ENCODE results near the gene CDH2.

The CDH2 gene

DNA sequence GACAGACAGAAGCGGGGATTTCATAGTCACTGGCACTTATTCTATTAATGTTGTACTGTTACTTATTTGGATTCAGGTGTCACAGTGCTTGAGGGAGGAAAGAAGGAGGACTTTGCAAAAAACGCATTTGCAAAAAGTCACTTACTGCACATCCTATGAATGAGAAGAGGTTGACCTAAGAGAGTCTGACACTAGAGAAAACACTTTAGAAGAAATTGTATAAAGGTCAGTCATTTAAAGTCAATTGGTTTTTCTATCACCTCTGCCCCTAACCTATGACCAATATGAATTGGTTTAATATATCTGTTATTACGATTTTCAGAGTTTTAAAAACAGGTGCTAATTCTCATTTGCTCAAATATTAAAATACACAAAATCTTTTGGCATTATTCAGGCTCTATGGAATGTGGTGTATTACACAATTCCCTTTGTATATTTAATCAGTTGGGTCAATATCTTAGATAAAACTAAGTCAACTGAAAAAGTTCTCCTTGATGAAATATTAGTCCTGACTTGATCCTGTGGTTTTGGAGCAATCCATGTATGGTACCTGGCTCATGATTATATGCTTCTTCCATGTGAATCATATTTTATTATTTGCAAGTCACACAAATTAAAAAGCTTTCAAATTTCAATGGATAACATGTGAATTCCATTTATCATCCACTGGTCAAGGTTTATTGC lies 157.4 kb downstream of the CDH2 start:
- no peak for DNase-seq (ENCODE audit: low read depth)
- no peak overlapping the region for H3K4me3 ChIP-seq (ENCODE audit: low read length)
- TF ChIP-seq, protein P1, sequence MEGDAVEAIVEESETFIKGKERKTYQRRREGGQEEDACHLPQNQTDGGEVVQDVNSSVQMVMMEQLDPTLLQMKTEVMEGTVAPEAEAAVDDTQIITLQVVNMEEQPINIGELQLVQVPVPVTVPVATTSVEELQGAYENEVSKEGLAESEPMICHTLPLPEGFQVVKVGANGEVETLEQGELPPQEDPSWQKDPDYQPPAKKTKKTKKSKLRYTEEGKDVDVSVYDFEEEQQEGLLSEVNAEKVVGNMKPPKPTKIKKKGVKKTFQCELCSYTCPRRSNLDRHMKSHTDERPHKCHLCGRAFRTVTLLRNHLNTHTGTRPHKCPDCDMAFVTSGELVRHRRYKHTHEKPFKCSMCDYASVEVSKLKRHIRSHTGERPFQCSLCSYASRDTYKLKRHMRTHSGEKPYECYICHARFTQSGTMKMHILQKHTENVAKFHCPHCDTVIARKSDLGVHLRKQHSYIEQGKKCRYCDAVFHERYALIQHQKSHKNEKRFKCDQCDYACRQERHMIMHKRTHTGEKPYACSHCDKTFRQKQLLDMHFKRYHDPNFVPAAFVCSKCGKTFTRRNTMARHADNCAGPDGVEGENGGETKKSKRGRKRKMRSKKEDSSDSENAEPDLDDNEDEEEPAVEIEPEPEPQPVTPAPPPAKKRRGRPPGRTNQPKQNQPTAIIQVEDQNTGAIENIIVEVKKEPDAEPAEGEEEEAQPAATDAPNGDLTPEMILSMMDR (conservative IDR thresholded peaks at IDR 0.05; ENCODE audit: low read depth, low read length), result no peak

DNA sequence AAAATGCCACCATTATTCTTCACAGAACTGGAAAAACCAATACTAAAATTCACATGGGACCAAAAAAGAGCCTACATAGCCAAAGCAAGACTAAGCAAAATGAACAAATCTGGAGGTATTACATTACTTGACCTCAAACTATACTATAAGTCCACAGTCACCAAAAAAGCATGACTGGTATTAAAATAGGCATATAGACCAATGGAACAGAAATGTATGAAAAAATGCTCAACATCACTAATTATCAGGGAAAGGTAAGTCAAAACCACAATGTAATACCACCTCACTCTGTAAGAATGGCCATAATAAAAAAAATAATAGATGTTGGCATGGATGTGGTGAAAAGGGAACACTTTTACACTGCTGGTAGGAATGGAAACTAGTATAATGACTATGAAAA lies 158.6 kb downstream of the CDH2 start:
- TF ChIP-seq, protein P1 (conservative IDR thresholded peaks at IDR 0.05; ENCODE audit: low read depth, low read length), result no peak
- no peak overlapping the region for H3K4me3 ChIP-seq (ENCODE audit: low read length)

DNA sequence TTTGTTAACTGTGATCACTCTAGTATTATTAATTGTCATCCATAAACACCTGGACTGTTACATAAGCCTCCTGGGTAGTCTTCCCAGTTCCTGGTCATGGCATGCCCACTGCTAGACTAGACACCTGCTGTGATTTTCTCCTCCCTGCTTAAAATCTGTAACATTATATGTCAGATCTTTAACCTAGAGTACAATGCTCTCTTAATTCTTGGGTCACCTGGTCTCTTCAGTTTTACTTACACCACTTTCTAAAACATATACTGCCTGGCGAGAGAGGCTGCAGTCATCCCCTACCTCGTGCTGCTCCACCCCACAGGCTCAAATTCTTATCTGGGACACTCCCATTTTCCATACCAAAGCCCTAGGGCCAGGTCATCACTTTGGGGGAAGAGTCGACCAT lies 161.3 kb downstream of the CDH2 start:
- DNase-seq (ENCODE audit: low read depth), result no peak
- no peak overlapping the region for H3K4me3 ChIP-seq (ENCODE audit: low read length)

More for the DNA sequence above, 158.6 kb downstream of the CDH2 start:
- no peak for DNase-seq (ENCODE audit: low read depth)

DNA sequence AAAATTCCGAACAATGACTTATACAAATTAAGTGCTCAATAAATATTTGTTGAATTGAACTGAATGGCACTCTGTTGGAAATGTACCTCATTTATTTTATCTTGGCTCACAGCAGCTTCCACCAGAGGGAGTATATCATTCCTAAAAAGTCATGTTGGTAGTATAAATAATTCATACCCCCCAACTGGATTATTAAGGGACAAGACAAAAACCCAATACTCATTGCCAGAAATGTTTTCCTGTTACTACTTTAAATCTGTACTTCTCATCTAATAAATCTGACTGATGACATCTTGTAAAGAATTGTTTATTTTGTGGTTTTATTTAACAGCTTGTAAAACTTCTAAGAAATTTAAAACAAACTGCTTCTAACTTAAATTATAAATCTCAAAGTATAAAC lies 163.9 kb downstream of the CDH2 start:
- DNase-seq (ENCODE audit: low read depth), result no peak
- TF ChIP-seq, protein P1 (conservative IDR thresholded peaks at IDR 0.05; ENCODE audit: low read depth, low read length), result peak; percentile 53
- no peak overlapping the region for H3K4me3 ChIP-seq (ENCODE audit: low read length)

More for the DNA sequence above, 161.3 kb downstream of the CDH2 start:
- TF ChIP-seq, protein P1 (conservative IDR thresholded peaks at IDR 0.05; ENCODE audit: low read depth, low read length), result no peak

DNA sequence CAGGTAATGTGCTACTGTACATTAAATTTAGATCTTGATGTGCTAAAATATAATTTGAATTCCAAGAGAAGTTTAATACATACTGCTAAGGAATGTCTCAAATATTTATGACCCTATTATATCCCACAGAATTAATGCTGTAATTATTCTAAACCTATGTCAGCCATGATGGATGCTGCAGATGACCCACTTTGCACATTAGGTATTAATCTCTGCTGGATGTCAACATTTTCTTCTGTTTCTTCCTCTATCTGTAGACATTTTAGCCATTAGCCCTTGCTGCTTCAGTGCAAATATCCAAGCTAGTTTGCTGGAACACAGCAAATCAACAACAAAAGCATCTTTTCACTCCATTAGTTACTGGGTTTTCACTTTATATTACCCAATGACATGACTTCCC lies 164.6 kb downstream of the CDH2 start:
- TF ChIP-seq, protein P1 (conservative IDR thresholded peaks at IDR 0.05; ENCODE audit: low read depth, low read length), result no peak
- DNase-seq (ENCODE audit: low read depth), result no peak
- H3K4me3 ChIP-seq (ENCODE audit: low read length), result no peak overlapping the region

DNA sequence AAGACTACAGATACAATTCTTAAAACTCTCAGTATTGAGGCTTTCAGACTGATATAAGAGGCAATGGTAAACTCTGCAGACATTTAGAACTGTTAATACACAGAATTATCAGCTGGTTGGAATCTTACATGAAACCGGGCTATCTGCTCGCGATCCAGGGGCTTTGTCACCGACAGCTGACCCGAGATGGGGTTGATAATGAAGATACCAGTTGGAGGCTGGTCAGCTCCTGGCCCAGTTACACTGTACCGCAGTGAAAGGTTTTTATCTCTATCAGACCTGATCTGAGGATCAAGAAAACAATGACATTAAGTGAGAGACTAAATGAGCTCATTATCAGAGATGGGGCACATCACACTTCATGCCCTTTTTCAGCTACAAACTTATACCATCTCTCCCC lies 167.3 kb downstream of the CDH2 start:
- DNase-seq (ENCODE audit: low read depth), result no peak
- TF ChIP-seq, protein P1 (conservative IDR thresholded peaks at IDR 0.05; ENCODE audit: low read depth, low read length), result no peak
- no peak overlapping the region for H3K4me3 ChIP-seq (ENCODE audit: low read length)

DNA sequence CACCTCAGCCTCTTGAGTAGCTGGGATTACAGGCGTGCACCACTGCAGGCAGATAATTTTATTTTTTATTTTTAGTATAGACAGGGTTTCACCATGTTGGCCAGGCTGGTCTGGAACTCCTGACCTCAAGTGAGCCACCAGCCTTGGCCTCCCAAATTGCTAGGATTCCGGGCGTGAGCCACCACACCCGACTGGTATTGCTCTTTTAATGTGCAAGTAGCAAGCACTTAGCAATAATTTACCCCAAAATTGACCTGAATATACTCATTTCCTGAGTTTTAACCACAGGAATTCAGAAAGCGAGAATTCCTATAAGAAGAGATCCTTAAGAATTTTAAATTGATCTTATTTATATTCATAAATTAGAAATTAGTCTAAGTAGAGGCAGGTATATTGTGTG lies 169.1 kb downstream of the CDH2 start:
- no peak for DNase-seq (ENCODE audit: low read depth)
- H3K4me3 ChIP-seq (ENCODE audit: low read length), result no peak overlapping the region
- TF ChIP-seq, protein P1 (conservative IDR thresholded peaks at IDR 0.05; ENCODE audit: low read depth, low read length), result no peak
